ENCODE results near the gene PALLD. TPM values are rescaled to one million over a fixed set of nuclear protein-coding genes. Genes with fewer than 3 reads are reported as not detected.

PALLD gene
- total RNA-seq, 8 experiments from 2014 or later: 15.5 to 50.3 (median 24.3) TPM

GRCh38 chr4:168878623-168879022, 381.8 kb downstream of the PALLD start:
- Histone ChIP-seq H3K4me1 (replicated peaks in 1 of 2) (no peaks in the 10 kb centered on the region), H3K27ac (no peak overlapping the region), H3K4me3 (no peak overlapping the region)
- in situ Hi-C loops (cut with MboI; ENCODE audit: low pct_unique_long_range_greater_than_20kb in 2 of 9, low sequenced_read_pairs in 9 of 9, unreplicated experiment in 9 of 9): no loop called here
- 18 to 100% (median 93%) methylated on average over 1 to 2 of the region's 2 CpGs; no CpG with 5 or more reads in 3 of the 10 experiments for WGBS, 10 experiments
- no peak for ATAC-seq (replicated peaks in 6 of 8)

DNA sequence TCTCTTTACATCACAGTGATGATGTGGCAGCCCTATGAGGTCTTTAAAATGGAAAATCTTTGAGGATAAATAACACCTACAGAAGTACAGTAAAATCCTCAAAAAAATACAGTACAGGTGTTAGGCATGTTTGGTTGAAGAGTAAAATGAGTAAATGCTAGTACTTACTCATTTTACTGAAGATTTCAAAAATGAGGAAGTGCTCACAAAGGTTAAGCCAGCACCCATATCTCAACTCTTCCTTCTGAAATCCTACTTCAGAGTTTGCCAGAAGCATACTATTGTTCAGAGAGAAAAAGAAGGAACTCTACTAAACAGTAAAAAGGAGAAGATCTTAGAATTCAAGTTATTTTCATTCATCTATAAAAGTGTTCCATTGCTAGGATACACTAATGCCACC, 382.3 kb downstream of the PALLD start:
- Histone ChIP-seq H3K4me1 (replicated peaks in 1 of 2) (no peaks in the 10 kb centered on the region), H3K27ac (no peak overlapping the region), H3K4me3 (no peak overlapping the region)
- no peak for ATAC-seq (replicated peaks in 6 of 8)
- in situ Hi-C loops (cut with MboI; ENCODE audit: low pct_unique_long_range_greater_than_20kb in 2 of 9, low sequenced_read_pairs in 9 of 9, unreplicated experiment in 9 of 9): no loop called here

DNA sequence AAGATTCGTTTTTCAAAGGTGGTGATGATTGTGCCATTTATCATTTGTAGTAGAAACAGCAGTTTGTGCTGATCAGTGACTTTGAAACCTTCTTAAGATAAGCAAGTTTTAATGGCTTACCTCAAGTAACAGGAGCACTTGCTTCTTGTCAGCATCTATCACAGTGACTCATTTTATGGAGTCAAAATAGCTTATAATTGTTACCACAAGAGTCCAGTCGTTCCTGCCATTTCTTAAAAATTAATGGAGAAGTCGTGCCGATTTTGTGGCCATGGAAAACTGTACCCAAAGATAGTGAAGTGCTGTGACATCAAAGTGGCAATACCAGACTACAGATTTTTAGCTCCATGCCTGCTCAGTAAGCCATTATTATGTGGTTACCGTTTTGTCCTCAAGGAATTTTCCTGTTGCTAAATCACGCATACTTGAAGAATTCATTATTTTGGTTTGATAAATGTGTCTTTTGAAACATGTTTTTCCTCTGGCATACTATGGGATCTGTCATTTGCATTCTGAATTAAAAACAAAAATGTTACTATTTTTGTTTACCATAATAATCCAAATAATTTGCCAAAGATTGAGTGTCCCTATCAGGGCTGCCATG, 383.3 kb downstream of the PALLD start:
- no peak for ATAC-seq (replicated peaks in 6 of 8)
- no peak overlapping the region for H3K27ac ChIP-seq
- H3K4me3 ChIP-seq: no peak overlapping the region
- WGBS, 10 experiments: 9 to 82% (median 64%) methylated on average over 2 to 6 of the region's 6 CpGs
- in situ Hi-C loops (cut with MboI; ENCODE audit: low pct_unique_long_range_greater_than_20kb in 2 of 9, low sequenced_read_pairs in 9 of 9, unreplicated experiment in 9 of 9): no loop called here
- H3K4me1 ChIP-seq (replicated peaks in 1 of 2): no peaks in the 10 kb centered on the region

DNA sequence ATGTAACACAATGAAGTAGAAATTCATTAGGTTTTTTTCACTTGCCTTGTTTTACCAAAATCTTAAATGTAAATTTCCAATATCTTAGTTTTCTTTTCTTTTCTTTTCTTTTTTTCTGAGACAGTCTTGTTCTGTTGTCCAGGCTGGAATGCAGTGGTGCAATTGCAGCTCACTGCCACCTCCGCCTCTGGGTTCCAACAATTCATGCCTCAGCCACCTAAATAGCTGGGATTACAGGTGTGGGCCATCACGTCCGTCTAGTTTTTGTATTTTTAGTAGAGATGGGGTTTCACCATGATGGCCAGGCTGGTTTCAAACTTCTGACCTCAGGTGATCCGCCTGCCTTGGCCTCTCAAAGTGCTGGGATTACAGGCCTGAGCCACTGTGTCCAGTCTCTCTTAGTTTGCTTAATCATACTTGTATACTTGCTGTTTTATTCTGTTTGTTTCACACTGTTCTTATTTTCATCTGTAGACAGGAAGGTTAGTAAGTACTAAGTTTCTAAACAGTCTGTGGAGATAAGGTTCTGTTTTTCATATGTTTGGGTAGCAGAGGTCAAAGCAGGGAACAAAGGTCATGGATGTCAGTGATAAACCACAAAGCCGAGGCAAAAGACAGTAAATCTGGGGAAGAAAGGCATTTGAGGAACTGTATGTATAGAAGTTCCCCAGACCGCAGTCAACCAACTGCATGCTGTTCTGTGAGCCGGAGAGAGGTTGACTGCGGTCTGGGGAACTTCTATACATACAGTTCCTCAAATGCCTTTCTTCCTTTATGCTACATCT, 384.2 kb downstream of the PALLD start:
- Histone ChIP-seq H3K4me3 (no peak overlapping the region), H3K4me1 (replicated peaks in 1 of 2) (no peaks in the 10 kb centered on the region), H3K27ac (no peak overlapping the region)
- in situ Hi-C loops (cut with MboI; ENCODE audit: low pct_unique_long_range_greater_than_20kb in 2 of 9, low sequenced_read_pairs in 9 of 9, unreplicated experiment in 9 of 9): no loop called here
- 78 to 98% (median 93%) methylated on average over 3 to 7 of the region's 8 CpGs; no CpG with 5 or more reads in 1 of the 10 experiments for WGBS, 10 experiments
- no peak for ATAC-seq (replicated peaks in 6 of 8)

- ATAC-seq (replicated peaks in 6 of 8): no peak
- in situ Hi-C loops (cut with MboI; ENCODE audit: low pct_unique_long_range_greater_than_20kb in 2 of 9, low sequenced_read_pairs in 9 of 9, unreplicated experiment in 9 of 9): no loop called here
- H3K4me3 ChIP-seq: no peak overlapping the region
- H3K27ac ChIP-seq: no peak overlapping the region
- no peaks in the 10 kb centered on the region for H3K4me1 ChIP-seq (replicated peaks in 1 of 2)
- 80 to 100% (median 93%) methylated on average over 1 to 6 of the region's 7 CpGs; no CpG with 5 or more reads in 1 of the 10 experiments for WGBS, 10 experiments
Measured at GRCh38 chr4:168881781-168882420, 385.0 kb downstream of the PALLD start.

GRCh38 chr4:168882650-168883233, 385.9 kb downstream of the PALLD start:
- 17 to 100% (median 92%) methylated on average over 1 to 9 of the region's 9 CpGs for WGBS, 10 experiments
- no peak for ATAC-seq (replicated peaks in 6 of 8)

DNA sequence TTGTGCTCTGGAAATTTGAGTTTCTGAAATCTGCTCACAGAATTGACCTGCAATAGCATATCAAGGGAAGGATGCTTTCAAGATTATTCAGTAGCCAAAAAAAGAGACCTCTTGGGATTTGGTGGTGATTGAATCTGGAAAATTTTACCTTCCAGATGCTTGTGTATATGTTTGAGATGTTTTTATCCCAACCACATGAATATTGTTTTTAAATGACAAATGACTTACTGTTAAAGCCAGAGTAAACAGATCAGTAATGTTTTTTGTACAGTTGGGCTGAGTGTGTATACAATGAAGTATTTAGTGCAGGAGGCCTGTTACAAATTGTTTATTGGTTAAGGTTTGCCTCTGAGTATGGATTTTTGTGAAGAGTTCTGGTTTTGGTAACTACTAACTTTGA, 386.7 kb downstream of the PALLD start:
- H3K4me1 ChIP-seq (replicated peaks in 1 of 2): no peaks in the 10 kb centered on the region
- in situ Hi-C loops (cut with MboI; ENCODE audit: low pct_unique_long_range_greater_than_20kb in 2 of 9, low sequenced_read_pairs in 9 of 9, unreplicated experiment in 9 of 9): no loop called here
- no peak overlapping the region for H3K27ac ChIP-seq
- no peak overlapping the region for H3K4me3 ChIP-seq
- ATAC-seq (replicated peaks in 6 of 8): no peak

More at GRCh38 chr4:168882650-168883233, 385.9 kb downstream of the PALLD start:
- H3K4me1 ChIP-seq (replicated peaks in 1 of 2): no peaks in the 10 kb centered on the region
- no peak overlapping the region for H3K27ac ChIP-seq
- no peak overlapping the region for H3K4me3 ChIP-seq
- in situ Hi-C loops (cut with MboI; ENCODE audit: low pct_unique_long_range_greater_than_20kb in 2 of 9, low sequenced_read_pairs in 9 of 9, unreplicated experiment in 9 of 9): no loop called here

GRCh38 chr4:168884251-168885124, 387.6 kb downstream of the PALLD start:
- in situ Hi-C loops (cut with MboI; ENCODE audit: low pct_unique_long_range_greater_than_20kb in 2 of 9, low sequenced_read_pairs in 9 of 9, unreplicated experiment in 9 of 9): no loop called here
- Histone ChIP-seq H3K4me1 (replicated peaks in 1 of 2) (no peaks in the 10 kb centered on the region), H3K27ac (no peak overlapping the region), H3K4me3 (no peak overlapping the region)
- ATAC-seq (replicated peaks in 6 of 8): no peak
- WGBS, 10 experiments: 85 to 100% (median 94%) methylated on average over 1 to 8 of the region's 8 CpGs

GRCh38 chr4:168885400-168885799, 388.5 kb downstream of the PALLD start:
- H3K27ac ChIP-seq: no peak overlapping the region

GRCh38 chr4:168886351-168886750, 389.5 kb downstream of the PALLD start:
- ATAC-seq (replicated peaks in 6 of 8): peak in 2 of 8 experiments; percentile 32 to 46
- no peak overlapping the region for H3K4me3 ChIP-seq
- H3K27ac ChIP-seq: no peak overlapping the region
- no peaks in the 10 kb centered on the region for H3K4me1 ChIP-seq (replicated peaks in 1 of 2)
- in situ Hi-C loops (cut with MboI; ENCODE audit: low pct_unique_long_range_greater_than_20kb in 2 of 9, low sequenced_read_pairs in 9 of 9, unreplicated experiment in 9 of 9): no loop called here

More at GRCh38 chr4:168885400-168885799, 388.5 kb downstream of the PALLD start:
- Histone ChIP-seq H3K4me3 (no peak overlapping the region), H3K4me1 (replicated peaks in 1 of 2) (no peaks in the 10 kb centered on the region)
- ATAC-seq (replicated peaks in 6 of 8): no peak
- 0 to 100% (median 95%) methylated on average over 1 to 2 of the region's 2 CpGs; no CpG with 5 or more reads in 1 of the 10 experiments for WGBS, 10 experiments
- in situ Hi-C loops (cut with MboI; ENCODE audit: low pct_unique_long_range_greater_than_20kb in 2 of 9, low sequenced_read_pairs in 9 of 9, unreplicated experiment in 9 of 9): no loop called here

DNA sequence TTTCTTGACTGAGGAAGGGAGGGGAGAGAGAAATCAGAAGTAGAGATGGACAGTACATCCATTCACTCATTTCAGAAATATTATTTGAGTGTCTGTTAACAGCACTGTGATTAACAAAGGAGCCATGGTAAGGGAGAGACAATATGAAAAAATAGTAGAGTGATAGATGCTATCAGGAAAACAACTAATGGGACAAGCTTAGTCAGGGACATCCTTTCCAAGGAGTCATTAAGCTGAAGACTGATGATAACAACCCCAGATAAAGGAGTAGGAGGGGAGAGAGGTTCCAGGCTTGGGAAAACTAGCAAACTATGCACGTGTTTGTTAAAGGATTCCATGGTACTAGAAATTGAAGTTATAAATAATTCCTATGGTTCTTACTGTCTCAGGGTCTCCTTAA, 391.0 kb downstream of the PALLD start:
- Histone ChIP-seq H3K4me1 (replicated peaks in 1 of 2) (no peaks in the 10 kb centered on the region), H3K4me3 (no peak overlapping the region), H3K27ac (no peak overlapping the region)
- no peak for ATAC-seq (replicated peaks in 6 of 8)
- WGBS, 10 experiments: 83 to 90% (median 85%) methylated on average over 1 of the region's 1 CpG; no CpG with 5 or more reads in 6 of the 10 experiments
- in situ Hi-C loops (cut with MboI; ENCODE audit: low pct_unique_long_range_greater_than_20kb in 2 of 9, low sequenced_read_pairs in 9 of 9, unreplicated experiment in 9 of 9): no loop called here

DNA sequence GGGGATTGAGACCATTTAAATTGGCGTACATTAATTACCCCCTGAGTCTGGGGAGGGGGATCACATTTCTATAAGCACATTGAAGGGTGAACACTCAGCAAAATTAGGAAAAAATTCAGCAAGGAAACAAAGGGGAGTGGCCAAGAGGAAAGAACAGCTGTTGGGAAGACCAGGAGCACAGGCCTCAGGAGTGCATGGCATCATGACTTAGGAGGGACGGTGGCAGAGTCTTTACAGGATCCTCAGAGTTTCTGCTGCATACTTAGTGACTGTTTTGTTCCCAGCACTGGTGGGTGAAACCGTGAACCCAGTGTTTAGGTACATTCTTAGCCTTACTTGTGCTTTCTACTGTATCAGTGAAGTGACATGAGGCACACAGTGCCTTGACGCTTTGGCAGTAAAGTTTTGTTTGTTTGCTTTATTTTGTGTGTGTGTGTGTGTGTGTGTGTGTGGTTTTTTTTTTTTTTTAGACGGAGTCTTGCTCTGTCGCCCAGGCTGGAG, 391.9 kb downstream of the PALLD start:
- Histone ChIP-seq H3K4me3 (no peak overlapping the region), H3K27ac (no peak overlapping the region), H3K4me1 (replicated peaks in 1 of 2) (peaks cover 0 to 2% of the 10 kb centered on the region in 2 donors)
- in situ Hi-C loops (cut with MboI; ENCODE audit: low pct_unique_long_range_greater_than_20kb in 2 of 9, low sequenced_read_pairs in 9 of 9, unreplicated experiment in 9 of 9): no loop called here
- WGBS, 10 experiments: 80 to 100% (median 99%) methylated on average over 1 to 5 of the region's 6 CpGs; no CpG with 5 or more reads in 2 of the 10 experiments
- ATAC-seq (replicated peaks in 6 of 8): no peak
